Measurements from ENCODE around the gene KIF18B.

KIF18B gene

GRCh38 chr17:44875761-44876160 is 71.8 kb downstream of the KIF18B start:
- no peak for DNase-seq (ENCODE audit: low read depth)

Measured in activated T-cell treated with anti-CD3 and anti-CD28 coated beads for 48 hours (primary cell).